ENCODE measurements around the gene KIF26B. TPM values are rescaled to one million over a fixed set of nuclear protein-coding genes. Genes with fewer than 3 reads are reported as not detected.
"Not testable (repeated sequence)": the region's sequence is repeated elsewhere in the genome, so short reads cannot be mapped to it uniquely, and the experiment has no call there.

Gene KIF26B
- total RNA-seq, 2 experiments from 2014 or later = not detected

DNA sequence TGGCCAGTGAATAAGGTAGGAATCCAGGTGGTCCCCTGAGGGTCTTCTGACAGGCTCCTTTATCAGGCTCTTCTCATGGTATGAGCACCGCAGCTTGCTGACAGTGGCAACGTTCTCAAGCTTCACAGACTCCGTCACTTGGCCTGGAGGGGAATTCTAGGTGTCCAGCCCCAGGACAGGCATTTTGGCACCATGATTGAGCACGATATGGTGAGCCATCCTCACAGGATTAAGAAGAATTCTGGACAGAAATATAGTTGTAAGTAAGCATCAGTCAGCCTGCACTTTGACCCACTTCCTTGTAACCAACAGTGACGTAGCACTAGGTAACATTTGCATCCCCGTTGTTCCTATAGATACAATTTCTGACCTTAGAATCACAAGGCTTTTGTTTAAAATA is 30.5 kb upstream of the KIF26B start:
- H3K4me3 Mint-ChIP-seq = no peak overlapping the region
- H3K36me3 Mint-ChIP-seq (ENCODE audit: low read depth) = no peaks in the 10 kb centered on the region
- DNase-seq = no peak
- CTCF ChIA-PET = no interaction called here
- no peaks in the 10 kb centered on the region for H3K27me3 Mint-ChIP-seq
- no peaks in the 10 kb centered on the region for H3K9me3 Mint-ChIP-seq
- no peaks in the 10 kb centered on the region for H3K4me1 Mint-ChIP-seq
- POLR2A ChIA-PET = no interaction called here
- H3K27ac Mint-ChIP-seq = no peak overlapping the region

DNA sequence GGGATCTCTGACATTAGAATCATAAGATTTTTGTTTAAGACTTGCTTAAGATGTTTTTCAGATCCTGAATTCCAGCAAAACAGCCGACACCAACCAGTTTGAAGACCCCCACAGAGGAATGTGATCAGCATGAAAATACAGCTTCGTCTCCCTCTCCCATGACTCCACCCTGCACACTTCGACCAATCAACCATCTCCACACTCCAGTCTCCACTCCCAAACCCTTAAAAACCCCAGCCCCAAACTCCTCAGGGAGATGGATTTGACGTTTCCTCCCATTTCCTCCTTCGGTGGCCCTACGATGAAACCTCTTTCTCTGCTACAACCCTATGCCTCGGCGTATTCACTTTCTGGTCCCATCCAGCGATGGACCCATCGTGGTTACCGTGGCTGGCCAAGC is 30.1 kb upstream of the KIF26B start:
- no peaks in the 10 kb centered on the region for H3K36me3 Mint-ChIP-seq (ENCODE audit: low read depth)
- H3K4me1 Mint-ChIP-seq = no peaks in the 10 kb centered on the region
- no peaks in the 10 kb centered on the region for H3K27me3 Mint-ChIP-seq
- no peak overlapping the region for H3K27ac Mint-ChIP-seq
- ChIA-PET CTCF (no interaction called here), POLR2A (no interaction called here)
- no peak overlapping the region for H3K4me3 Mint-ChIP-seq
- no peaks in the 10 kb centered on the region for H3K9me3 Mint-ChIP-seq
- no peak for DNase-seq

DNA sequence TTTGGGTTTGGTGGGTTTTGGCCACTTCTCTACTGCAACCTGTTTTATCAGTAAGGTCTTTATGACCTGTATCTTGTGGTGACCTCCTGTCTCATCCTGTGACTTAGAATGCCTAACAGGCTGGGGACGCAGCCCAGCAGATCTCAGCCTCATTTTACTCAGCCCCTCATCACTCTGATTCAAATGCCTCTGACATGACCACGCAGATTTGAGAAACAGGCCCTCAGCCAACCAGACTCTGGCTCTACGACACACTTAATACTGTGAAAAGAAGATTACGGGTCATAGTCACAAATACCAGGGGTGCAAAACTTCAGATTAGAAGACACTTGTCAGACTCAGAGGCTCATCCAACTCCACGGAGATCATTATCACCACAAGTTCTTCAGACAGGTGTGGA is 28.3 kb upstream of the KIF26B start:
- DNase-seq = no peak
- Mint-ChIP-seq H3K27ac (no peak overlapping the region), H3K27me3 (peaks cover 2% of the 10 kb centered on the region), H3K36me3 (ENCODE audit: low read depth) (no peaks in the 10 kb centered on the region), H3K9me3 (no peaks in the 10 kb centered on the region), H3K4me3 (no peak overlapping the region), H3K4me1 (no peaks in the 10 kb centered on the region)
- CTCF ChIA-PET = no interaction called here
- POLR2A ChIA-PET = no interaction called here

DNA sequence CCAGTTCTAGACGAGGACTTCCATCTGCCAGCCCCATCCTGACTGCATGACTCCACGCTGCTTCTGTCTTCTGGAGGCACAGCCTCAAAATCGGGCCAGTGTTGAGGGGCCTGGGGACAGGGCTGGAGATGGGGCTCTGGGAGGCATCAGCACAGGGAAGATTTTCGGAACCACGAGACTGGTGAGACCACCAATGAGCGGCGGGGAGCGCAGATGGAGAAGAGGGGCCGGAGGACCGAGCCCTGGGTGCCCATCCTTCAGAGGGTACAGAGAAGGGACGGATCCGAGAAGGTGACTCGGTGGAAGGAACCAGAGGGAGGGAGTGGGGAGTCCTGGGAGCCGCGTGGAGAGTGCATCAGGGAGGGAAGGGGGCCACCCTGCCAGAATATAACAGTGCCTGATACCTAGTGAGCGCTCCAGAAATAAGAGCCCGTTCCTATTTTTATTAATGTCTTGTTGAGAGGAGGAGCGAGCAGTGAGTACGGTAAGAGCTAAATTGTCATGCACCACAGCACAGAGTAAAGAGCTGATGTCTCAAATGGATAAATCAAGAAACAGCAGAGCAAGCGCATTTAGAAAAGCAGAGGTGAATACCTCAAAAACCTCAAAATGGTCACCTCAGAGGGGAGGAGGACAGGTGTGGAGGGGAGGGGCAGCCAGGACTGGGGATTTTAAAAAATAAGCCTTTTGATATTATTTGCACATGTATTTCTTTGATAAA is 26.2 kb upstream of the KIF26B start:
- ChIA-PET POLR2A (no interaction called here), CTCF (no interaction called here)
- no peaks in the 10 kb centered on the region for H3K36me3 Mint-ChIP-seq (ENCODE audit: low read depth)
- H3K9me3 Mint-ChIP-seq = no peaks in the 10 kb centered on the region
- no peak overlapping the region for H3K4me3 Mint-ChIP-seq
- peaks cover 2% of the 10 kb centered on the region for H3K27me3 Mint-ChIP-seq
- H3K27ac Mint-ChIP-seq = no peak overlapping the region
- DNase-seq = no peak
- no peaks in the 10 kb centered on the region for H3K4me1 Mint-ChIP-seq

DNA sequence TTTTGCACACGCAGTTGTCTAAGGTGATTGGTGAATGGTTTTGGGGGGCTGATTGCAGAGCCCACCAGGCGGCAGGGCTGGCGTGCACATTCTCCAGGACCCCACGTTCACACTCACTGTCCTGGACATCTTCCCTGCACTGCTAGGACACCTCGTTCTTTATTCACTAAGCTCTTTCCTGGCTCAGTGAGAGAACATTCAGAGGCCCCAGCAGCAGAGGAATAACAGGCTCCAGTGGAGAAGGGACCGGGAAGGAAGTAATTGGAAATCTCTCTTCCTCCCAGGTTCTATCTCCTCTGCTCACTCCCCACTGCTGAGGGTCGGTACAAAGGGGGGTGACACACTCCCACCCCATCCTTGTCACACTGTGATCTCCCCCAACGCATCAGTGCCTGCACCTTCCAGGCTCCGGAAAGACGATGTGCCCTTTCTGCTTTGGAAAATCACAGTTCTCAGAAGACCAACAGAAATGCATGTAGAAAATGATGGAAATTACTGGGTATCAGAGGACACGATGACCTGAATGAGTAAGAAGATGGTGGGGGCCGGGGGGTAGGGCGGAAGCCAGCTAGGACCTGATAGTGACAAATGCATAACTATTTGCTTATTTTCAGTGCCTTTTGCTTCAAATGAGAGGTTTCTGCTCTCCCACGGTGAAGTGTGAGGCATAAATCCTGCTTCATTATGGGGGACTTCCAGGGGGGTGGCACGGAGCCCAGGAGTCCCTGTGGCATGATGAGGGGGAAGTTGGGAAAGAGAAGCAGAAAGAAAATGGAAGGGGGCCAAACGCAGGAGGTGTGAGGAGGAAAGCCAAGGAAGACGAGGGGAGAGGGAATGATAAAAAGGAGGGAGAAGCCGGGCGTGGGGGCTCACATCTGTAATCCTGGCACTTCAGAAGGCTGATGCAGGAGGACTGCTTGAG is 25.2 kb upstream of the KIF26B start:
- H3K27me3 Mint-ChIP-seq = peaks cover 2% of the 10 kb centered on the region
- no peak overlapping the region for H3K4me3 Mint-ChIP-seq
- H3K4me1 Mint-ChIP-seq = no peaks in the 10 kb centered on the region
- ChIA-PET POLR2A (no interaction called here), CTCF (interaction anchor here (0.6 kb wide), 1 partner anchor 564 kb away, joined by 3 read pairs; no protein-coding TSS in a partner anchor)
- no peaks in the 10 kb centered on the region for H3K36me3 Mint-ChIP-seq (ENCODE audit: low read depth)
- H3K9me3 Mint-ChIP-seq = no peaks in the 10 kb centered on the region
- no peak for DNase-seq
- H3K27ac Mint-ChIP-seq = no peak overlapping the region

DNA sequence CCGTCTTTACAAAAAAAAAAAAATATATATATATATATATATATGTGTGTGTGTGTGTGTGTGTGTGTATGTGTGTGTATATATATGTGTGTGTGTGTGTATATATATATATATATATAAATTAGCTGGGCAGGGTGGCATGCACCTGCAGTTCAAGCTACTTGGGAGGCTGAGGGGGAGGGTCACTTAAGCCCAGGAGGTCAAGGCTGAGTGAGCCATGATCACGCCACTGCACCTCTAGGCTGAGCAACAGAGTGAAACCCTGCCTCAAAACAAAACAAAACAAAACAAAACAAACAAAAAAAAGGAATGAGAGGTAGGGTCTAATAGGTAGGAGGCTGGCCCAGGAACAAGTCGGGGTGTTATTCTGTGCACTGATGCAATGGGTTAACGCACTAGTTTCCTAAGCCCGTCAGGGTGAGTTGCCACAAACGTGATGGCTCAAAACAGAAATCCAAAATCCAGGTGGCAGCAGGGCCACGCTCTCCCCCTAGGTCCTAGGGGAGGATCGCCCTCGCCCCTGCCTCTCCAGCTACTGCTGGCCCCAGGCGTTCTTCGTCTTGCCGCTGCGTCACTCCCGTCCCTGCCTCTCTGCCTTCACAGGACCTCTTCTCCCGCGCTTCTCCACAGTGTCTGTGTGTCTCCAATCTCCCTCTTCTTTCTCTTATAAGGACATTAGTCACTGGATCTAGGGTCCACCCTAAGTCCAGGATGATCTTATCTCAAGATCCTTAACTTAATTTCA is 24.3 kb upstream of the KIF26B start:
- DNase-seq; H3K27ac Mint-ChIP-seq; POLR2A ChIA-PET; CTCF ChIA-PET; H3K4me3 Mint-ChIP-seq; H3K36me3 Mint-ChIP-seq (ENCODE audit: low read depth); H3K9me3 Mint-ChIP-seq; H3K27me3 Mint-ChIP-seq; H3K4me1 Mint-ChIP-seq: not testable (repeated sequence)

DNA sequence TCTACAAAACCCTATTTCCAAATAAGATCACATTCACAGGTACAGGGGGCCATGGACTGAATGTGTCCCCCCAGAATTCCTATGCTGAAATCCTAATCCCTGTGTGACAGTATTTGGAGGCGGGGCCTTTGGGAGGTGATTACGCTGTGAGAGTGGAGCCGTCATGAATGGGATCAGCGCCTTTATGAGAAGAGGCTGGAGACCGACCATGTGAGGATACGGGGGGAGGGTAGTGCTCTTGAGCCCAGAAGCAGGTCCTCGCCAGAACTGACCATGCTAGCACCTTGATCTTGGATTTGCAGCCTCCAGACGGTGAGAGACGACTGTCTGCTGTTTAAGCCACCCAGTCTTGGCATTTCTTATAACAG is 23.8 kb upstream of the KIF26B start:
- CTCF ChIA-PET = no interaction called here
- peaks cover 2% of the 10 kb centered on the region for H3K27me3 Mint-ChIP-seq
- H3K9me3 Mint-ChIP-seq = no peaks in the 10 kb centered on the region
- no peak overlapping the region for H3K27ac Mint-ChIP-seq
- POLR2A ChIA-PET = no interaction called here
- no peaks in the 10 kb centered on the region for H3K36me3 Mint-ChIP-seq (ENCODE audit: low read depth)
- DNase-seq = no peak
- no peak overlapping the region for H3K4me3 Mint-ChIP-seq
- H3K4me1 Mint-ChIP-seq = no peaks in the 10 kb centered on the region

DNA sequence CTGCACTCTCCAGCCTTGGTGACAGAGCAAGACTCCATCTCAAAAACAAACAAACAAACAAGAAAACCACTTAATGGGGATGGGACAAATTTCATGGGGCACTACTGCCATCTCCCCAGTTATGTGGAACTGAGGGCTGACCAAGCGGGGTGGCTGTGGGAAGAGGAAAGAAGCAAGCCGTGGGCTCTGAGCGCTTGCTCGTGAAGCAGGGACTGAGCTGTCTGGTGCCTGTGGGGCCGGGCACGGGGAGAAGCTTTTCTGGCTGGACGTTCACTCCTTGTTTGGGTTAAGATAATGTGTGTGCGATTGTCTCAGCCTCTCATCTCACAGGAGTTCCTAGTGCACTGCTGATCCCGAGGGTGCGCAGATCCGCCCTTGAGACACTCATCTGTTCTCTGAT is 22.0 kb upstream of the KIF26B start:
- Mint-ChIP-seq H3K27me3 (peaks cover 2% of the 10 kb centered on the region), H3K9me3 (no peaks in the 10 kb centered on the region), H3K4me3 (no peak overlapping the region), H3K27ac (no peak overlapping the region), H3K4me1 (no peaks in the 10 kb centered on the region), H3K36me3 (ENCODE audit: low read depth) (no peaks in the 10 kb centered on the region)
- DNase-seq = no peak
- POLR2A ChIA-PET = no interaction called here
- CTCF ChIA-PET = no interaction called here

DNA sequence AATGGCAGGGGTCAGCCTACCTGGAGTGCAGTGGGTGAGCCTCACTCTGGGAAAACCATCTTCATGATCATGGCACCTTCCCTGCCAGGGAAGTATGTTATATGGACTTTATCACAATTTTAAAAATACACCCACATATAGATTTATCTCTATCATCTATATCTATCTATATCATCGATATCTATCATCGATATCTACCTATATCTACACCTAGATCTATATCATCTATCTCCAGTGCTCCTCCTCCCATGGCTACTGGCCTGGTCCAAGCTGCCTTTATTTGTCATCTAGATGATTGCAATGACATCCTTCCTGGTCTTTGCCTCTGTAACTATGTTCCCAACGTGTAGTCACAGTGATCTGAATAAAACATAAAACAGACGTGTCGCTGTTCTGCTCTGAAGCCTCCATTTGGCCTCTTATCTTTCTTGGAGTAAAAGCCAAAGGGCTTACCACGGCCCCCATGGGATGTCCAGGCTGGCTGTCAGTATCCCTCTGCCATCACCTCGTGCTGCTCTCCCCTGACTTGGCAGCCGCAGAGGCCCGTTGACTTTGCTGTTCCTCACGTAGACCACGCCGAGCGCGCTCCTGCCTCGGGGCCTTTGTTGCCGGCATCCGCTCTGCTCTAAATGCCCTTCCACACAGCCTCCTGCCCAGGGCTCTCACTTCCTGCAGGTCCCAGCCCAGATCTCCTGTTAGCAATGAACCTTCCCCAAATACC is 20.6 kb upstream of the KIF26B start:
- CTCF ChIA-PET = no interaction called here

DNA sequence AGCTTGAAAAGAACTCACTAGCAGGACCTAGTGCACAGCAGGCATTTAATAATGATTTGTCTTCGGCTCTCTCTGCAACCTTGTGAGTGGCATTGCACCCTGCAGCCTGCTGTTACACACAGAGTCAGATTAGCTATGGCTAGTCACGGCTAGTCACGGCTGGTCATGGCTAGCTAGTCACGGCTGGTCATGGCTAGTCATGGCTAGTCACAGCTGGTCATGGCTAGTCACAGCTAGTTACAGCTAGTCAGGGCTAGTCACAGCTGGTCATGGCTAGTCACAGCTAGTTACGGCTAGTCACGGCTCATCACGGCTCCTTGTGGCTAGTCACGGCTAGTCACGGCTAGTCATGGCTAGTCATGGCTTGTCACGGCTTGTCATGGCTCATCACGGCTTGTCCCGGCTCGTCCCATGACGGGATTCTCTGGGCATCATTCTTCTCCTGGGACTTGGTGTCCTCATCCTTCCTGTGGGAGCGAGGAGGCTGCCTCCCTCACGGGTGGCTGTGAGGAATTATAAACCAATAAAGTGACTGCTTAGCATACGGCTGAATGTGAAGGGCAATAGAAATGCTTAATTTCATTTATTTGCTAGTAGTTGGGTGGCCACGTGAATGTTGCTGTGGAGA is 12.5 kb upstream of the KIF26B start:
- POLR2A ChIA-PET = no interaction called here
- Mint-ChIP-seq H3K27ac (no peak overlapping the region), H3K9me3 (no peaks in the 10 kb centered on the region), H3K36me3 (ENCODE audit: low read depth) (no peaks in the 10 kb centered on the region), H3K27me3 (peaks cover 3% of the 10 kb centered on the region), H3K4me1 (no peaks in the 10 kb centered on the region), H3K4me3 (no peak overlapping the region)
- CTCF ChIA-PET = interaction anchor here (0.6 to 1.3 kb wide), 2 partner anchors 11 to 244 kb away, joined by 3 read pairs; no protein-coding TSS in a partner anchor
- DNase-seq = no peak

More for the DNA sequence above, 20.6 kb upstream of the KIF26B start:
- H3K9me3 Mint-ChIP-seq = no peaks in the 10 kb centered on the region
- no peak for DNase-seq
- no peaks in the 10 kb centered on the region for H3K4me1 Mint-ChIP-seq
- H3K36me3 Mint-ChIP-seq (ENCODE audit: low read depth) = no peaks in the 10 kb centered on the region
- POLR2A ChIA-PET = no interaction called here
- no peak overlapping the region for H3K27ac Mint-ChIP-seq
- no peak overlapping the region for H3K4me3 Mint-ChIP-seq
- peaks cover 2% of the 10 kb centered on the region for H3K27me3 Mint-ChIP-seq

DNA sequence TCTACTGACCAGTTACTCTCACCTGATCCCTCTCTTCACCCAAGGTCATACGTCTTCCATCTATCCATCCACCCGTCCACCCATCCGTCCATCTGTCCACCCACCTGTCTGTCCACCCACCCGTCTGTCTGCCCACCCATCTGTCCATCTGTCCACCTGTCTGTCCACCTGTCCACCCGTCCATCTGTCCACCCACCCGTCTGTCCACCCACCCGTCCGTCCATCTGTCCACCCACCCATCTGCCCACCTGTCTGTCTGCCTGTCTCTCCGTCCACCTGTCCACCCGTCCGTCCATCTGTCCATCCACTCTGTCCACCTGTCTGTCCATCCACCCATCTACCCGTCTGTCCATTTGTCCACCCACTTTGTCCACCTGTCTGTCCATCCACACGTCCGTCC is 11.8 kb upstream of the KIF26B start:
- Mint-ChIP-seq H3K36me3 (ENCODE audit: low read depth) (no peaks in the 10 kb centered on the region), H3K27me3 (peaks cover 3% of the 10 kb centered on the region), H3K27ac (no peak overlapping the region), H3K4me3 (no peak overlapping the region), H3K9me3 (no peaks in the 10 kb centered on the region), H3K4me1 (no peaks in the 10 kb centered on the region)
- no peak for DNase-seq
- ChIA-PET CTCF (interaction anchor here (1.3 kb wide), 1 partner anchor 10 kb away, joined by 3 read pairs; no protein-coding TSS in a partner anchor), POLR2A (no interaction called here)

DNA sequence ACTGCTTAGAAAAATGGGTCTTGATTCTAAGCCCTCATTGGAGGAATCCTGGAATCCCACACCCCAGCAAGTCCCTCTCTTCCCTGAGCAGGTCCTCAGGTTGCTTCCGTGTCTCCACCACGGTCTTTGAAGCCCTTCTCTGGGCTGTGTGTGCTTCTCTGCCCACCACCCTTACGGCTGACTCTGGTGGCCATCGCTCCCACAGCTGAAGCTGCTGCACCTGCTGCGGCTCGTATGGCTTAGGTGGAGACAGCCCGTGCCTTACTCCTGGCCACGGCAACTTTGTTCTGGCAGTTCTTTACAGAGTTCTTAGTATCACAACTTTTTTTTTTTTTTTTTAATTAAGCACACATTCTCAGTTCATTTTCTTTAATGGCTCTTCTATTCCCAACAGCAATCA is 10.9 kb upstream of the KIF26B start:
- no peak overlapping the region for H3K27ac Mint-ChIP-seq
- H3K36me3 Mint-ChIP-seq (ENCODE audit: low read depth) = no peaks in the 10 kb centered on the region
- H3K27me3 Mint-ChIP-seq = peaks cover 8% of the 10 kb centered on the region
- CTCF ChIA-PET = no interaction called here
- H3K9me3 Mint-ChIP-seq = no peaks in the 10 kb centered on the region
- no peaks in the 10 kb centered on the region for H3K4me1 Mint-ChIP-seq
- H3K4me3 Mint-ChIP-seq = no peak overlapping the region
- POLR2A ChIA-PET = no interaction called here
- no peak for DNase-seq

Data from activated CD4-positive, alpha-beta T cell treated with anti-CD3 and anti-CD28 coated beads, Interleukin-2, amount 10 ng/mL, durations not matched to agents 7 days and 5 days (primary cell).